Sigmoid colon (tissue), 4 donors: ENCODE measurements around the gene C2orf80.

Experiments
- CTCF ChIP-seq, 4 experiments: fragments of 450-650 bp in 3 of 4; fragments of 200-600 bp in 1 of 4; IDR thresholded peaks; one replicate each; pipeline ENCODE4 v1.5.1; 2016 to 2019; ENCODE audit warnings: antibody characterized with exemption in 4 of 4, mild to moderate bottlenecking in 3 of 4, moderate library complexity in 2 of 4
- EP300 ChIP-seq, 4 donors: sonication (generic); formaldehyde crosslinking; IDR thresholded peaks; one replicate each; pipeline ENCODE4 v1.6.1; 2017; ENCODE audit warnings: antibody characterized with exemption in 4 of 4

DNA sequence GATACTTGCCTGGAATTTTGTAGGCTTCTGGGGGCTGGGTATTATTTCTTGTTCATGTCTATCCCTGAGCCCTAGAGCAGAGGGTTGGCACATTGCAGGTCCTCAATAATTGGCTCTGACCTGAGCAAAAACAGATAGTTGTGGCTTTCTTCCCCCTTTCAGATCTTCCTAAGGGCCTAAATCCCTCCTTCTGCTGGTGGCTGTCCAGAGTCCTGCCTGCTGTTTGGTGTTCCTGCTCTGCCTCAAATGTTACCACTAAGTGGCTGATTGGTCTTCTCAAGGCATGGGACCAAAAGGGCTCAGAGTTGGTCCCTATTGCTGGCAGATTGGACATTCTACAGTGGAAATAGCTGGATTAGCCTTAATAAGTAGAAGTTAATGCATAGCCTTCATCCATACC lies 42.8 kb downstream of the C2orf80 start:
- TF ChIP-seq CTCF (IDR thresholded peaks at IDR 0.05) (no peak), EP300 (IDR thresholded peaks at IDR 0.05) (no peak)
